Activated CD8-positive, alpha-beta T cell treated with anti-CD3 and anti-CD28 coated beads for 36 hours (primary cell): ENCODE data around the gene UPF1. TPM values are rescaled to one million over a fixed set of nuclear protein-coding genes. Genes with fewer than 3 reads are reported as not detected.
"Not testable (repeated sequence)": the region's sequence is repeated elsewhere in the genome, so short reads cannot be mapped to it uniquely, and the experiment has no call there.

Experiments used
- ATAC-seq: fragments of 200-7000 bp; cut with Tn5 transposase; one replicate; pipeline ENCODE4 v1.10.0; 2021; ENCODE audit warnings: mild to moderate bottlenecking, moderate library complexity
- CTCF ChIA-PET: fragments of 350-600 bp; sonication (Branson Sonifier 250); formaldehyde crosslinking; loops from one replicate; lab custom pipeline; 2021; ENCODE audit warnings: antibody characterized with exemption; lab: Charles Lee
- POLR2A ChIA-PET: fragments of 350-600 bp; sonication (Branson Sonifier 250); formaldehyde crosslinking; loops from one replicate; lab custom pipeline; 2021; ENCODE audit warnings: antibody characterized with exemption; lab: Charles Lee
- DNase-seq: peaks from one replicate; pipeline ENCODE4 v3.0.0-alpha.2; 2020
- H3K27ac Mint-ChIP-seq: one replicate; pipeline ENCODE4 v1.8.0; 2021; ENCODE audit warnings: mild to moderate bottlenecking, mixed read lengths
- H3K27me3 Mint-ChIP-seq: one replicate; pipeline ENCODE4 v1.8.0; 2021; ENCODE audit warnings: mixed read lengths
- H3K36me3 Mint-ChIP-seq: one replicate; pipeline ENCODE4 v1.8.0; 2021; ENCODE audit warnings: low read depth, mixed read lengths
- H3K4me1 Mint-ChIP-seq: one replicate; pipeline ENCODE4 v1.8.0; 2021; ENCODE audit warnings: low read depth, mixed read lengths
- H3K4me3 Mint-ChIP-seq: one replicate; pipeline ENCODE4 v1.8.0; 2021; ENCODE audit warnings: mild to moderate bottlenecking, moderate library complexity, mixed read lengths
- H3K9me3 Mint-ChIP-seq: one replicate; pipeline ENCODE4 v1.8.0; 2021; ENCODE audit warnings: mixed read lengths
- CTCF ChIP-seq: fragments of 200-600 bp; IDR thresholded peaks from one replicate; pipeline ENCODE4 v1.8.0; 2022; ENCODE audit warnings: antibody characterized with exemption, mild to moderate bottlenecking
- intact Hi-C: fragments of 100-400 bp; cut with micrococcal nuclease; formaldehyde crosslinking; loops from one replicate; pipeline ENCODE4 v1.10.0; 2022
- total RNA-seq, 2 experiments: library from RNA; stranded (reverse); gene quantifications; one replicate each; pipeline ENCODE4 v1.2.3, GENCODE V29; 2021

UPF1 gene
- total RNA-seq, 2 experiments from 2014 or later = 75.9 to 87.6 TPM

DNA sequence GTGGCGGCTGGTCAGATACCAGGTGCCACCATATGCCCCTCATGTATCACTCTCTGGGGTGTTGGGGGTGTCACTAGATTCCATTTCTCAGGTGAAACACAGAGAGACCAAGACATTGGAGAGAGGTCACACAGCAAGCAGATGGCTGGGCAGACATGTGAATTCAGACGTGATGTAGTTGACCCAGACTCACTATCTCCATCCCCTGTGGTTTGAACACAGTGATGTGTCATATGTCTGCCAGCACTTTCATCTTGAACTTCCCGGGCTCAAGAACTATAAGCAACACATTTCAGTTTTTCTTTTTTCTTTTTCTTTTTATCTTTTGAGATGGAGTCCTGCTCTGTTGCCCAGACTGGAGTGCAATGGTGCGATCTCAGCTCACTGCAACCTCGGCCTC, 16.1 kb upstream of the UPF1 start:
- no peak for TF ChIP-seq CTCF
- CTCF ChIA-PET = no interaction called here
- POLR2A ChIA-PET = interaction anchor here (1.5 kb wide), 1 partner anchor 16 kb away, joined by 4 read pairs; the partner anchor contains the start of gene UPF1
- DNase-seq (no peak), ATAC-seq (no peak)
- no peak overlapping the region for H3K27ac Mint-ChIP-seq
- intact Hi-C loops = no loop called here
- no peak overlapping the region for H3K4me3 Mint-ChIP-seq
- H3K4me1 Mint-ChIP-seq = no peaks in the 10 kb centered on the region
- H3K9me3 Mint-ChIP-seq = no peaks in the 10 kb centered on the region
- H3K27me3 Mint-ChIP-seq = no peaks in the 10 kb centered on the region
- H3K36me3 Mint-ChIP-seq = no peaks in the 10 kb centered on the region

GRCh38 chr19:18816645-18817044, 15.1 kb upstream of the UPF1 start:
- H3K9me3 Mint-ChIP-seq, intact Hi-C loops, H3K4me1 Mint-ChIP-seq, H3K36me3 Mint-ChIP-seq, DNase-seq, H3K27ac Mint-ChIP-seq, ATAC-seq, H3K27me3 Mint-ChIP-seq, H3K4me3 Mint-ChIP-seq, CTCF ChIA-PET: not testable (repeated sequence)
- POLR2A ChIA-PET = interaction anchor here (1.5 kb wide), 1 partner anchor 15 kb away, joined by 4 read pairs; the partner anchor contains the start of gene UPF1

DNA sequence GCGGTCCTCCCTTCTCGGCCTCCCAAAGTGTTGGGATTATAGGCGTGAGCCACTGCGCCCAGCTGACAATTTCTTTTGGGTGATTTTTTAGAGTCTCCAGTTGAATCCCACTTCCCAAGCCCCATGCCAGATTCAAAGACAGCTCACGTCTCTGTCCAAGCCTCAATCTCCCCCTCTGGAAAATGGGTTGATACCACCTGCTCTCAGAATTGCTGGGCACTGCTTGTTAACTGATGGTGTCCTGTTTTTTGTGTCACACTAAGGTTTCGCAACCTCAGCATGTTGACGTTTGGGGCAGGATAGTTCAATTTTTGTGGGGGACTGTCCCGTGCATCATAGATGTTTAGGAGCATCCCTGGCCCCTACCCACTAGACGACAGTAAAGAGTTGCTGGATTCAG, 14.2 kb upstream of the UPF1 start:
- ChIA-PET CTCF (no interaction called here), POLR2A (no interaction called here)
- Mint-ChIP-seq H3K27me3 (no peaks in the 10 kb centered on the region), H3K27ac (no peak overlapping the region), H3K36me3 (no peaks in the 10 kb centered on the region), H3K4me1 (no peaks in the 10 kb centered on the region), H3K4me3 (no peak overlapping the region), H3K9me3 (no peaks in the 10 kb centered on the region)
- no peak for ATAC-seq
- no peak for TF ChIP-seq CTCF
- intact Hi-C loops = no loop called here
- no peak for DNase-seq

DNA sequence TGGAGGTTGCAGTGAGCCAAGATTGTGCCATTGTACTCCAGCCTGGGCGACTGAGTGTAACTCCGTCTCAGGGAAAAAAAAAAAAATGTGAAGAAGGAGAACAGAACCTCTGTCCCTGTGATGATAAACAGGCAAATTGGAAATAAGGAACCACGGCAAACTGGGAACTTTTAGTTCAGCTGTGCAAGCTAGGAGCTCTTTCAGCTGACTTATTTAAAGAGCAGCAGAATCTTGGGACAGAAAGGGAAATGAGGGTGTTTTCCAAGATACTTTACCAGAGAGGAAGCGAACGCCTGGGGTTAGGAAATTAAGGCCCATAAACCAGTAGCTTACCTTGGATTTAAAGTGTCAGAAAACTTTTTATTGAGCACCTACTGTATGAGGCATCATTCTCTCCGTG, 3.0 kb upstream of the UPF1 start:
- ChIA-PET POLR2A (no interaction called here), CTCF (interaction anchor here (0.6 to 3.0 kb wide), 5 partner anchors 10 to 362 kb away, joined by 3 to 11 read pairs (median 4); no protein-coding TSS in a partner anchor)
- ATAC-seq = no peak
- no peak for DNase-seq
- Mint-ChIP-seq H3K4me3 (no peak overlapping the region), H3K4me1 (peaks cover 3% of the 10 kb centered on the region), H3K27me3 (no peaks in the 10 kb centered on the region), H3K27ac (no peak overlapping the region), H3K36me3 (peaks cover 13% of the 10 kb centered on the region), H3K9me3 (peaks cover 2% of the 10 kb centered on the region)
- TF ChIP-seq CTCF = no peak
- intact Hi-C loops = no loop called here

DNA sequence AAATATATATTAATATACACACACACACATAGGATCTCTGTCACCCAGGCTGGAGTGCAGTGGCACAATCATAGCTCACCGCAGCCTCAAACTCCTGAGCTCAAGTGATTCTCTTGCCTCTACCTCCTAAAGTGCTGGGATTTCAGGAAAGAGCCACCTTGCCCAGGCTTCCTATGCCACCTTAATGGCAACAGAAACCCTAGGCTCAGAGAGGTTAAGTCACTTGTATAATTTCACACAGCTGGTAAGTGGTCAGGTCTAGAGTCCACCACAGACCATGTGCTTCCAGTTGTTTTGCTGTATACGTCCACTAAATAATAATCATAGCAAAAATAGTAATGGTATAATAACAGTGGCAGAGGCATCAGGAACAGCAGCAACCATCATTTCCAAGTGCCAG, 1.3 kb upstream of the UPF1 start:
- CTCF ChIA-PET = interaction anchor here (3.0 kb wide), 1 partner anchor 17 kb away, joined by 11 read pairs; no protein-coding TSS in a partner anchor
- intact Hi-C loops = loop anchor here (10.0 kb wide), 1 partner anchor 146 kb away; the partner anchor contains the start of gene CRTC1
- ATAC-seq (no peak), DNase-seq (no peak)
- no peak for TF ChIP-seq CTCF
- H3K4me3 Mint-ChIP-seq = peak overlapping the region; percentile 29
- no peaks in the 10 kb centered on the region for H3K27me3 Mint-ChIP-seq
- H3K27ac Mint-ChIP-seq = no peak overlapping the region
- H3K9me3 Mint-ChIP-seq = peaks cover 2% of the 10 kb centered on the region
- peaks cover 27% of the 10 kb centered on the region for H3K36me3 Mint-ChIP-seq
- POLR2A ChIA-PET = interaction anchor here (3.5 kb wide), 1 partner anchor 12 kb away, joined by 36 read pairs; no protein-coding TSS in a partner anchor
- peaks cover 19% of the 10 kb centered on the region for H3K4me1 Mint-ChIP-seq
